ELR (cell line): Measurements from ENCODE around the gene ENGASE.

Experiments
- DNase-seq: peaks from one replicate; pipeline ENCODE4 v3.0.0-alpha.2; 2015; ENCODE audit warnings: low read depth

Gene ENGASE

GRCh38 chr17:79135628-79136405 is 61.2 kb downstream of the ENGASE start:
- no peak for DNase-seq
